HG02973 (cell line): ENCODE data around the gene TOR1AIP2.
"Not testable (repeated sequence)": the region's sequence is repeated elsewhere in the genome, so short reads cannot be mapped to it uniquely, and the experiment has no call there.

Source experiments
- ATAC-seq: cut with Tn5 transposase; IDR thresholded peaks from one replicate; pipeline ENCODE4 v1.9.1; 2021; ENCODE audit warnings: moderate library complexity; ENCODE audit not compliant: unreplicated experiment

The TOR1AIP2 gene

GRCh38 chr1:179808503-179808902 lies 69.1 kb downstream of the TOR1AIP2 start:
- ATAC-seq, result no peak

GRCh38 chr1:179807691-179808485 lies 69.7 kb downstream of the TOR1AIP2 start:
- ATAC-seq, result no peak

- no peak for ATAC-seq
These were observed 70.3 kb downstream of the TOR1AIP2 start for GRCh38 chr1:179807291-179807690.

GRCh38 chr1:179806333-179806732 lies 71.3 kb downstream of the TOR1AIP2 start:
- ATAC-seq, result no peak

- no peak for ATAC-seq
These were observed 72.1 kb downstream of the TOR1AIP2 start for GRCh38 chr1:179805291-179806195.

- ATAC-seq, result not testable (repeated sequence)
These were observed 73.2 kb downstream of the TOR1AIP2 start for GRCh38 chr1:179804417-179804816.

GRCh38 chr1:179803918-179804317 lies 73.7 kb downstream of the TOR1AIP2 start:
- ATAC-seq, result no peak

- ATAC-seq, result no peak
These were observed 74.5 kb downstream of the TOR1AIP2 start for GRCh38 chr1:179803104-179803503.

GRCh38 chr1:179800481-179800880 lies 77.1 kb downstream of the TOR1AIP2 start:
- ATAC-seq, result no peak

- ATAC-seq, result no peak
These were observed 78.6 kb downstream of the TOR1AIP2 start for GRCh38 chr1:179798864-179799516.

- no peak for ATAC-seq
These were observed 79.3 kb downstream of the TOR1AIP2 start for GRCh38 chr1:179798213-179798863.

- ATAC-seq, result no peak
These were observed 82.9 kb downstream of the TOR1AIP2 start for GRCh38 chr1:179794669-179795068.

- no peak for ATAC-seq
These were observed 83.5 kb downstream of the TOR1AIP2 start for GRCh38 chr1:179794146-179794545.

- no peak for ATAC-seq
These were observed 84.3 kb downstream of the TOR1AIP2 start for GRCh38 chr1:179793281-179793680.
